Measurements from ENCODE around the gene CNTNAP2. TPM values are rescaled to one million over a fixed set of nuclear protein-coding genes. Genes with fewer than 3 reads are reported as not detected.

CNTNAP2 gene
- total and polyA plus RNA-seq, 9 of the 15 experiments (the other 6 are each of a cell fraction or from before 2014, with no cell fraction given) = 0.04 to 0.62 (median 0.09) TPM; not detected in 4

DNA sequence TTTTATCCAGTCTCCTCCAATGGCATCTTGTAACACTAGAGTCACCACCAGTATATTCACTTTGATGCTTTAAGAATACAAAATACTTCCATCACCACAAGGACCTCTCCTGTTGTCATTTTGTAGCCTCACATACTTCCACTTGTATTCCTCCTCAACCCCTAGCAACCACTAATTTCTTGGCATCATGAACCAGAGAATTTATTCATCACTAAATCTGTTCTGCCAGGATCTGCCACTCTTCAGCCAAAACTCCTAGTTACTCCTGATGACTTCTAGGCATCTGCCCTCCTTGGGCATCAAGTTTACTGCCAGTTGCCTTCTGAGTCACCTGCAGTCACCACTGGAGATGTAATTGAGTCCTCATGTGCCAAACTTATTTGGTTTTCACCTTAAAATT lies 906.8 kb downstream of the CNTNAP2 start:
- no peaks in the 10 kb centered on the region for H3K9me1 ChIP-seq (ENCODE audit: control insufficient read depth, insufficient read depth, low read length)
- H2AFZ ChIP-seq (ENCODE audit: low read depth, low read length) = no peak overlapping the region
- FAIRE-seq (no peak), DNase-seq (ENCODE audit: extremely low read depth in 1 of 4, low spot score in 3 of 4) (no peak), ATAC-seq (no peak)
- no peaks in the 10 kb centered on the region for H3K27me3 ChIP-seq (ENCODE audit: control insufficient read depth in 2 of 2, insufficient read depth in 2 of 2, low read length in 2 of 2)
- no TSS peak for BruUV-seq (replicated peaks)
- no peaks in the 10 kb centered on the region for H3K79me2 ChIP-seq (ENCODE audit: control insufficient read depth, insufficient read depth, low read length)
- no peak overlapping the region for H3K27ac ChIP-seq (ENCODE audit: extremely low read depth, low read depth, low read length)
- H4K20me1 ChIP-seq (replicated peaks; ENCODE audit: control insufficient read depth, insufficient read depth, low read length) = no peaks in the 10 kb centered on the region
- intact Hi-C loops (cut with micrococcal nuclease) = no loop called here
- no peaks in the 10 kb centered on the region for H3K4me1 ChIP-seq (replicated peaks in 1 of 2; ENCODE audit: control insufficient read depth in 2 of 2, insufficient read depth in 2 of 2, low read length in 2 of 2)
- in situ Hi-C loops (cut with MboI) = no loop called here
- ChIA-PET CTCF (ENCODE audit: low intra/inter-chr PET ratio) (no interaction called here), POLR2A (no interaction called here)
- no peak overlapping the region for H3K4me2 ChIP-seq (ENCODE audit: insufficient read depth, low read length)
- no peak overlapping the region for H3K4me3 ChIP-seq
- H3K9ac ChIP-seq (ENCODE audit: insufficient read depth in 1 of 2, low read depth in 2 of 2, low read length in 2 of 2) = no peak overlapping the region
- no peaks in the 10 kb centered on the region; the same call in 1 of the 2 replicates for H3K9me3 ChIP-seq (replicated peaks; ENCODE audit: control insufficient read depth, insufficient read depth, low read depth, low read length)
- H3K36me3 ChIP-seq (ENCODE audit: control insufficient read depth, insufficient read depth, low read length) = no peaks in the 10 kb centered on the region
- no peak for TF ChIP-seq MYC (IDR thresholded peaks at IDR 0.05; ENCODE audit: low read depth, low read length)
- TF ChIP-seq MYC (CRISPR knock-in tag; IDR thresholded peaks at IDR 0.05; ENCODE audit: borderline replicate concordance, low read depth) = no peak
- TF ChIP-seq, protein P1, sequence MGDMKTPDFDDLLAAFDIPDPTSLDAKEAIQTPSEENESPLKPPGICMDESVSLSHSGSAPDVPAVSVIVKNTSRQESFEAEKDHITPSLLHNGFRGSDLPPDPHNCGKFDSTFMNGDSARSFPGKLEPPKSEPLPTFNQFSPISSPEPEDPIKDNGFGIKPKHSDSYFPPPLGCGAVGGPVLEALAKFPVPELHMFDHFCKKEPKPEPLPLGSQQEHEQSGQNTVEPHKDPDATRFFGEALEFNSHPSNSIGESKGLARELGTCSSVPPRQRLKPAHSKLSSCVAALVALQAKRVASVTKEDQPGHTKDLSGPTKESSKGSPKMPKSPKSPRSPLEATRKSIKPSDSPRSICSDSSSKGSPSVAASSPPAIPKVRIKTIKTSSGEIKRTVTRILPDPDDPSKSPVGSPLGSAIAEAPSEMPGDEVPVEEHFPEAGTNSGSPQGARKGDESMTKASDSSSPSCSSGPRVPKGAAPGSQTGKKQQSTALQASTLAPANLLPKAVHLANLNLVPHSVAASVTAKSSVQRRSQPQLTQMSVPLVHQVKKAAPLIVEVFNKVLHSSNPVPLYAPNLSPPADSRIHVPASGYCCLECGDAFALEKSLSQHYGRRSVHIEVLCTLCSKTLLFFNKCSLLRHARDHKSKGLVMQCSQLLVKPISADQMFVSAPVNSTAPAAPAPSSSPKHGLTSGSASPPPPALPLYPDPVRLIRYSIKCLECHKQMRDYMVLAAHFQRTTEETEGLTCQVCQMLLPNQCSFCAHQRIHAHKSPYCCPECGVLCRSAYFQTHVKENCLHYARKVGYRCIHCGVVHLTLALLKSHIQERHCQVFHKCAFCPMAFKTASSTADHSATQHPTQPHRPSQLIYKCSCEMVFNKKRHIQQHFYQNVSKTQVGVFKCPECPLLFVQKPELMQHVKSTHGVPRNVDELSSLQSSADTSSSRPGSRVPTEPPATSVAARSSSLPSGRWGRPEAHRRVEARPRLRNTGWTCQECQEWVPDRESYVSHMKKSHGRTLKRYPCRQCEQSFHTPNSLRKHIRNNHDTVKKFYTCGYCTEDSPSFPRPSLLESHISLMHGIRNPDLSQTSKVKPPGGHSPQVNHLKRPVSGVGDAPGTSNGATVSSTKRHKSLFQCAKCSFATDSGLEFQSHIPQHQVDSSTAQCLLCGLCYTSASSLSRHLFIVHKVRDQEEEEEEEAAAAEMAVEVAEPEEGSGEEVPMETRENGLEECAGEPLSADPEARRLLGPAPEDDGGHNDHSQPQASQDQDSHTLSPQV (IDR thresholded peaks at IDR 0.05) = no peak
- TF ChIP-seq SP2 (IDR thresholded peaks at IDR 0.05; ENCODE audit: extremely low read depth, low read depth, low read length, poor library complexity, severe bottlenecking) = no peak
- TF ChIP-seq, protein P2, sequence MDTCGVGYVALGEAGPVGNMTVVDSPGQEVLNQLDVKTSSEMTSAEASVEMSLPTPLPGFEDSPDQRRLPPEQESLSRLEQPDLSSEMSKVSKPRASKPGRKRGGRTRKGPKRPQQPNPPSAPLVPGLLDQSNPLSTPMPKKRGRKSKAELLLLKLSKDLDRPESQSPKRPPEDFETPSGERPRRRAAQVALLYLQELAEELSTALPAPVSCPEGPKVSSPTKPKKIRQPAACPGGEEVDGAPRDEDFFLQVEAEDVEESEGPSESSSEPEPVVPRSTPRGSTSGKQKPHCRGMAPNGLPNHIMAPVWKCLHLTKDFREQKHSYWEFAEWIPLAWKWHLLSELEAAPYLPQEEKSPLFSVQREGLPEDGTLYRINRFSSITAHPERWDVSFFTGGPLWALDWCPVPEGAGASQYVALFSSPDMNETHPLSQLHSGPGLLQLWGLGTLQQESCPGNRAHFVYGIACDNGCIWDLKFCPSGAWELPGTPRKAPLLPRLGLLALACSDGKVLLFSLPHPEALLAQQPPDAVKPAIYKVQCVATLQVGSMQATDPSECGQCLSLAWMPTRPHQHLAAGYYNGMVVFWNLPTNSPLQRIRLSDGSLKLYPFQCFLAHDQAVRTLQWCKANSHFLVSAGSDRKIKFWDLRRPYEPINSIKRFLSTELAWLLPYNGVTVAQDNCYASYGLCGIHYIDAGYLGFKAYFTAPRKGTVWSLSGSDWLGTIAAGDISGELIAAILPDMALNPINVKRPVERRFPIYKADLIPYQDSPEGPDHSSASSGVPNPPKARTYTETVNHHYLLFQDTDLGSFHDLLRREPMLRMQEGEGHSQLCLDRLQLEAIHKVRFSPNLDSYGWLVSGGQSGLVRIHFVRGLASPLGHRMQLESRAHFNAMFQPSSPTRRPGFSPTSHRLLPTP (IDR thresholded peaks at IDR 0.05; ENCODE audit: borderline replicate concordance, extremely low read depth, insufficient read length) = no peak
- no peak for TF ChIP-seq ZSCAN29 (IDR thresholded peaks at IDR 0.05)
- TF ChIP-seq NBN (IDR thresholded peaks at IDR 0.05; ENCODE audit: low read depth) = no peak
- TF ChIP-seq ILK (tag; IDR thresholded peaks at IDR 0.05; ENCODE audit: borderline replicate concordance, low read depth) = no peak
- TF ChIP-seq CEBPG (CRISPR knock-in tag; IDR thresholded peaks at IDR 0.05) = no peak
- TF ChIP-seq CEBPG (tag; conservative IDR thresholded peaks at IDR 0.05 in 1 of 2, IDR thresholded peaks at IDR 0.05 in 1 of 2) = no peak
- no peak for TF ChIP-seq TRIM24 (IDR thresholded peaks at IDR 0.05)
- TF ChIP-seq CHD1 (IDR thresholded peaks at IDR 0.05; ENCODE audit: low read length) = no peak
- no peak for TF ChIP-seq ZBTB7A (IDR thresholded peaks at IDR 0.05; ENCODE audit: borderline replicate concordance, control insufficient read depth, low read depth, low read length)
- TF ChIP-seq CTBP1 (IDR thresholded peaks at IDR 0.05; ENCODE audit: borderline replicate concordance) = no peak
- TF ChIP-seq ARNT (IDR thresholded peaks at IDR 0.05) = no peak
- TF ChIP-seq, protein P3, sequence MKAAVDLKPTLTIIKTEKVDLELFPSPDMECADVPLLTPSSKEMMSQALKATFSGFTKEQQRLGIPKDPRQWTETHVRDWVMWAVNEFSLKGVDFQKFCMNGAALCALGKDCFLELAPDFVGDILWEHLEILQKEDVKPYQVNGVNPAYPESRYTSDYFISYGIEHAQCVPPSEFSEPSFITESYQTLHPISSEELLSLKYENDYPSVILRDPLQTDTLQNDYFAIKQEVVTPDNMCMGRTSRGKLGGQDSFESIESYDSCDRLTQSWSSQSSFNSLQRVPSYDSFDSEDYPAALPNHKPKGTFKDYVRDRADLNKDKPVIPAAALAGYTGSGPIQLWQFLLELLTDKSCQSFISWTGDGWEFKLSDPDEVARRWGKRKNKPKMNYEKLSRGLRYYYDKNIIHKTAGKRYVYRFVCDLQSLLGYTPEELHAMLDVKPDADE (conservative IDR thresholded peaks at IDR 0.05; ENCODE audit: control insufficient read depth, low read depth, low read length) = no peak
